Activated CD4-positive, alpha-beta T cell treated with anti-CD3 and anti-CD28 coated beads for 48 hours (primary cell): ENCODE data around the gene ATG9B.
A peak's percentile ranks its signal among the peaks of the same experiment; 100 is the strongest.
"Not testable (repeated sequence)": the region's sequence is repeated elsewhere in the genome, so short reads cannot be mapped to it uniquely, and the experiment has no call there.

Experiments used
- DNase-seq: peaks from one replicate; pipeline ENCODE4 v3.0.0-alpha.2; 2020

The ATG9B gene

GRCh38 chr7:151015967-151016366 is 8.3 kb downstream of the ATG9B start:
- DNase-seq, result no peak

GRCh38 chr7:151014950-151015349 is 9.3 kb downstream of the ATG9B start:
- peak; percentile 56 for DNase-seq

- DNase-seq, result peak; percentile 94
These were observed 10.4 kb downstream of the ATG9B start for GRCh38 chr7:151013733-151014497.

GRCh38 chr7:151013356-151013732 is 10.9 kb downstream of the ATG9B start:
- no peak for DNase-seq

GRCh38 chr7:151012911-151013347 is 11.4 kb downstream of the ATG9B start:
- DNase-seq, result peak; percentile 36

GRCh38 chr7:151012031-151012692 is 12.1 kb downstream of the ATG9B start:
- no peak for DNase-seq

GRCh38 chr7:151011616-151012015 is 12.7 kb downstream of the ATG9B start:
- not testable (repeated sequence) for DNase-seq

GRCh38 chr7:151011097-151011409 is 13.2 kb downstream of the ATG9B start:
- DNase-seq, result no peak

- DNase-seq, result peak; percentile 63
These were observed 13.8 kb downstream of the ATG9B start for GRCh38 chr7:151010307-151011096.

GRCh38 chr7:151010037-151010306 is 14.3 kb downstream of the ATG9B start:
- DNase-seq, result no peak

- peak; percentile 39 for DNase-seq
These were observed 14.8 kb downstream of the ATG9B start for GRCh38 chr7:151009327-151010036.

- DNase-seq, result peak; percentile 92
These were observed 15.6 kb downstream of the ATG9B start for GRCh38 chr7:151008511-151009323.

GRCh38 chr7:151008143-151008510 is 16.2 kb downstream of the ATG9B start:
- DNase-seq, result no peak

GRCh38 chr7:151007469-151007898 is 16.8 kb downstream of the ATG9B start:
- no peak for DNase-seq

GRCh38 chr7:151006590-151007300 is 17.5 kb downstream of the ATG9B start:
- DNase-seq, result no peak

- no peak for DNase-seq
These were observed 18.7 kb downstream of the ATG9B start for GRCh38 chr7:151005566-151005965.

GRCh38 chr7:151003572-151003971 is 20.7 kb downstream of the ATG9B start:
- no peak for DNase-seq

GRCh38 chr7:151001546-151001945 is 22.7 kb downstream of the ATG9B start:
- no peak for DNase-seq

- no peak for DNase-seq
These were observed 23.3 kb downstream of the ATG9B start for GRCh38 chr7:151000897-151001495.

- DNase-seq, result no peak
These were observed 24.6 kb downstream of the ATG9B start for GRCh38 chr7:150999497-151000230.

- DNase-seq, result no peak
These were observed 25.3 kb downstream of the ATG9B start for GRCh38 chr7:150999001-150999400.
